Liver (tissue), 9 donors: Measurements from ENCODE around the gene GARIN5B. TPM values are rescaled to one million over a fixed set of nuclear protein-coding genes. Genes with fewer than 3 reads are reported as not detected.

Source experiments
- DNase-seq: peaks from one replicate; pipeline ENCODE4 v3.0.0-alpha.2; 2017; ENCODE audit warnings: low spot score
- H3K27ac ChIP-seq, 2 donors: one replicate each; pipeline ENCODE4 v1.7.0; 2013; ENCODE audit warnings: inconsistent platforms in 2 of 2, low read length in 2 of 2, control low read depth in 1 of 2, low read depth in 1 of 2, mild to moderate bottlenecking in 1 of 2
- H3K27me3 ChIP-seq, 4 donors: one replicate each; pipeline versions ENCODE4 v1.6.1 to v1.7.0; 2013; ENCODE audit warnings: low read length in 3 of 4, inconsistent platforms in 1 of 4, mild to moderate bottlenecking in 1 of 4, moderate library complexity in 1 of 4; ENCODE audit not compliant: control insufficient read depth in 4 of 4, insufficient read depth in 4 of 4
- H3K36me3 ChIP-seq, 4 donors: one replicate each; pipeline versions ENCODE4 v1.6.1 to v1.7.0; 2013; ENCODE audit warnings: low read length in 3 of 4, mild to moderate bottlenecking in 3 of 4, low read depth in 1 of 4, moderate library complexity in 1 of 4; ENCODE audit not compliant: control insufficient read depth in 4 of 4, insufficient read depth in 3 of 4
- H3K4me1 ChIP-seq, 4 donors: one replicate each; pipeline versions ENCODE4 v1.6.1 to v1.7.0; 2013; ENCODE audit warnings: low read length in 3 of 4, mild to moderate bottlenecking in 3 of 4, moderate library complexity in 1 of 4; ENCODE audit not compliant: control insufficient read depth in 4 of 4, insufficient read depth in 4 of 4
- H3K4me3 ChIP-seq, 3 donors: one replicate each; pipeline versions ENCODE4 v1.6.1 to v1.7.0; 2013; ENCODE audit warnings: low read length in 3 of 3, control low read depth in 1 of 3, low read depth in 1 of 3, mild to moderate bottlenecking in 1 of 3
- H3K9ac ChIP-seq, 2 donors: one replicate each; pipeline ENCODE4 v1.7.0; 2013; ENCODE audit warnings: low read length in 2 of 2, mild to moderate bottlenecking in 2 of 2, moderate library complexity in 2 of 2, control low read depth in 1 of 2, low read depth in 1 of 2
- H3K9me3 ChIP-seq, 4 donors: one replicate each; pipeline versions ENCODE4 v1.6.1 to v1.7.0; 2013; ENCODE audit warnings: low read length in 3 of 4; ENCODE audit not compliant: control insufficient read depth in 4 of 4
- EGR1 ChIP-seq, 2 donors: IDR thresholded peaks; 2 replicates each; pipeline ENCODE4 v1.6.1; 2016 to 2018; ENCODE audit warnings: antibody characterized with exemption in 2 of 2, low read depth in 2 of 2
- FOXA1 ChIP-seq: IDR thresholded peaks from 2 replicates; pipeline ENCODE4 v1.6.1; 2016; ENCODE audit warnings: antibody characterized with exemption
- GABPA ChIP-seq, 2 donors: IDR thresholded peaks in 1 of 2; conservative IDR thresholded peaks in 1 of 2; 2 replicates each; pipeline ENCODE4 v1.6.1; 2016; ENCODE audit warnings: antibody characterized with exemption in 2 of 2, mild to moderate bottlenecking in 1 of 2, moderate library complexity in 1 of 2
- JUND ChIP-seq, 2 donors: IDR thresholded peaks; 2 replicates each; pipeline ENCODE4 v1.6.1; 2016; ENCODE audit warnings: antibody characterized with exemption in 2 of 2
- NR2F2 ChIP-seq: IDR thresholded peaks from 2 replicates; pipeline ENCODE4 v1.6.1; 2016; ENCODE audit warnings: antibody characterized with exemption
- TAF1 ChIP-seq: conservative IDR thresholded peaks from 2 replicates; pipeline ENCODE4 v1.6.1; 2016; ENCODE audit warnings: antibody characterized with exemption, mild to moderate bottlenecking
- YY1 ChIP-seq: IDR thresholded peaks from 2 replicates; pipeline ENCODE4 v1.6.1; 2016; ENCODE audit warnings: antibody characterized with exemption, mild to moderate bottlenecking
- WGBS: extraction: QIAGEN DNeasy Blood & Tissue Kit; methylation state at CpG from one replicate; pipeline ENCODE4 v1.1.7; 2013; 5-methylcytosine and 5-hydroxymethylcytosine counted together
- polyA plus RNA-seq, 2 donors: library from polyadenylated mRNA; stranded (reverse) in 1 of 2; unstranded in 1 of 2; fragments of 200-250 nt in 1 of 2; fragments of >200 nt in 1 of 2; fragmentation: Nextera tagmentation in 1 of 2; extraction: Ambion mirVana in 1 of 2; gene quantifications; one replicate each; pipeline versions ENCODE4 v1.2.1 to v1.2.3, GENCODE V29; 2013 to 2015
- total RNA-seq, 2 donors: library from RNA; depleted of rRNA; stranded (reverse); fragments of >200 nt; gene quantifications; one replicate each; pipeline ENCODE4 v1.2.3, GENCODE V29; 2014
- TF ChIP-seq, protein P1 (sequence below): IDR thresholded peaks from 2 replicates; pipeline ENCODE4 v1.6.1; 2016; ENCODE audit warnings: antibody characterized with exemption
- donor health status: healthy.
- donor health status: healthy.
- donor health status: healthy.
- donor health status: healthy.
- donor health status: healthy.

Gene GARIN5B
- total and polyA plus RNA-seq, 4 donors: not detected

DNA sequence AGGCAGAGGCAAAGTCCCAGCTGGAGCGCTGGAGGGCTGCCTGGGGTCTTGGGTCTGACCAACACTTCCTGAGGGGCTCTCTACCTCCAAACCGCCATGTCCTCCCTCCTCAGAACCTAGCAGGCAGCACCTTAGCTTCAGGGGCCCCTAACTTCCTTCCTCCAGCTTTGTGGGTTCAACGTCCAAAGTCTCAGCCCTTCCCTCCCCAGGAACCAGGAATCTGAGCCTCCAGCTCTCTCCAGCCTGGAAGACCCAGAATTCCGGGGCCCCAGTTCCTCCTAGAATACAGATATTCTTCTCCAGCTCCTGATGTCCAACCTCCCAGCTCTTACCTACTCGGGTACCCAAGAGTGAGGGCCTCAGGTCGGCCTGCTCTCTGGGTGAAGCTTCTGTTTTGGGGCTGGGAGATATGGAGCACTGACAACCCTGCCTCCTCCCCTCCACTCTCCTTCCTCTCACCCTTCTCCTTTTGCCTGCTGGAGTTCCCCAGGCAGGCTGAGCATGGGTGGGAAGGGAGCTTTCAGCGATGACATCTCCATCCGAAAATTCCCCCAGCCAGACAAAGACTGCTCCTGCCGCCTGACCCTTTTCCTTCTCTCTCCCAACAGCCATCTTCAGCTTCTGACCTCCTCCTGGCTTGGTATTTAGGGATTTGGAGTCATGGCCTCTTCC is 41.5 kb downstream of the GARIN5B start:
- Histone ChIP-seq H3K36me3 (no peaks in the 10 kb centered on the region), H3K9me3 (no peaks in the 10 kb centered on the region), H3K4me3 (no peak overlapping the region), H3K27me3 (peaks cover 0 to 2% (median 0%) of the 10 kb centered on the region in 4 donors), H3K9ac (no peak overlapping the region), H3K27ac (no peak overlapping the region), H3K4me1 (no peaks in the 10 kb centered on the region)
- TF ChIP-seq, protein P1, sequence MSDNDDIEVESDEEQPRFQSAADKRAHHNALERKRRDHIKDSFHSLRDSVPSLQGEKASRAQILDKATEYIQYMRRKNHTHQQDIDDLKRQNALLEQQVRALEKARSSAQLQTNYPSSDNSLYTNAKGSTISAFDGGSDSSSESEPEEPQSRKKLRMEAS: no peak
- TF ChIP-seq GABPA (IDR thresholded peaks at IDR 0.05 in 1 of 2, conservative IDR thresholded peaks at IDR 0.05 in 1 of 2) (no peak), TAF1 (no peak), YY1 (no peak), FOXA1 (no peak)
- DNase-seq: no peak
- WGBS: 67% methylated on average over 9 of the region's 9 CpGs

DNA sequence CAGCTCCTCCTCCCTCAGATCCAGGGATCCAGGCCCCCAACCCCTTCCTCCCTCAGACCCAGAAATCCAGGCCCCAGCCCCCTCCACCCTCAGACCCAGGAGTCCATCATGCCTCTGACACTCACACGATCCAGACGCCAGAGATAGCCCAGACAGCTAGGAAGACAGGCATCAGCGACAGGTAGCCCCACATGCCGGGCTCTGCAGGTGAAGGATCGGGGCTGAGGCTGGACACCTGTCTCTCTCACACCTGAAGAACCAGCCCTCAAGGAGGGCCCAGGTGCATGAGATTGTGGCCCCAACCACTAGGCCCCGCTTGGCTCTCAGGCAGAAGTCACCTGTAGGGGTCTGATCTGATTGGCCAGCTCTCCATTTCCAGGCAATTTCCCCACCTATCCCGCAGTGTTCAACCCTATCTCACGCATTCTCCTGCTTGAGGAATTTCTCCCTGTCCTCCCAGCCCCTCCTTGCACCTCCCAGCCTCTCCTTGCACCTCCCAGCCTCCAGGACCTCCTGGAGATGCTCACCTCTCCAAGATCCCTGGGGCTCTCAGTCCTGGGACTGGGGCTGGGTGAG is 42.1 kb downstream of the GARIN5B start:
- TF ChIP-seq NR2F2: no peak
- TF ChIP-seq, protein P1: no peak
- H3K9ac ChIP-seq: no peak overlapping the region
- WGBS: 87% methylated on average over 8 of the region's 8 CpGs

DNA sequence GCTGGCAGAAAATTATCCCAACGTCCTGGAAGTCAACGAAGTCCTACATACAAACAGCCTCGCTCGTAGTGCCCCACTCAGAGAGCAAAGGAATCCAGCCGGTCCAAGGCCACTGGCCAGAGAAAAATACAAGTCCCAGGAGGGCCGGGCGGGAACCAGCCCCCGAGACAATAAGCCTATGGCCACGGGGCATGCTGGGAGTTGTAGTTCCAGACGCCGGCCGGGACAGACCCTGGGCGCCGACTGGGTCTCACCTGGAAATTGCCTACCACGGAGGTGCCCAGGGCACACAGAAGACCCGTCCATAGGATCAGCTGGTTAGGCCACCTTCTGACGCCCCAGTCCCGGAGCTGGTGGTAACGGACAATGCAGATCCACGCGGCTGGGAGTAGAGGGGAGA is 43.3 kb downstream of the GARIN5B start:
- WGBS: 25% methylated on average over 21 of the region's 21 CpGs
- peak; percentile 60 for DNase-seq
- H3K27me3 ChIP-seq: peaks cover 0 to 2% (median 0%) of the 10 kb centered on the region in 4 donors
- no peaks in the 10 kb centered on the region for H3K36me3 ChIP-seq
- H3K27ac ChIP-seq: no peak overlapping the region
- no peaks in the 10 kb centered on the region for H3K4me1 ChIP-seq
- peaks cover 0 to 4% (median 1%) of the 10 kb centered on the region in 4 donors for H3K9me3 ChIP-seq
- no peak for TF ChIP-seq EGR1 (IDR thresholded peaks at IDR 0.05; ENCODE audit: low read depth in 2 of 2)
- no peak overlapping the region for H3K4me3 ChIP-seq
- H3K9ac ChIP-seq: no peak overlapping the region

More for the DNA sequence above, 42.1 kb downstream of the GARIN5B start:
- no peak for DNase-seq
- Histone ChIP-seq H3K27me3 (peaks cover 0 to 2% (median 0%) of the 10 kb centered on the region in 4 donors), H3K4me3 (no peak overlapping the region), H3K4me1 (no peaks in the 10 kb centered on the region), H3K27ac (no peak overlapping the region), H3K9me3 (peaks cover 0 to 4% (median 1%) of the 10 kb centered on the region in 4 donors), H3K36me3 (no peaks in the 10 kb centered on the region)

DNA sequence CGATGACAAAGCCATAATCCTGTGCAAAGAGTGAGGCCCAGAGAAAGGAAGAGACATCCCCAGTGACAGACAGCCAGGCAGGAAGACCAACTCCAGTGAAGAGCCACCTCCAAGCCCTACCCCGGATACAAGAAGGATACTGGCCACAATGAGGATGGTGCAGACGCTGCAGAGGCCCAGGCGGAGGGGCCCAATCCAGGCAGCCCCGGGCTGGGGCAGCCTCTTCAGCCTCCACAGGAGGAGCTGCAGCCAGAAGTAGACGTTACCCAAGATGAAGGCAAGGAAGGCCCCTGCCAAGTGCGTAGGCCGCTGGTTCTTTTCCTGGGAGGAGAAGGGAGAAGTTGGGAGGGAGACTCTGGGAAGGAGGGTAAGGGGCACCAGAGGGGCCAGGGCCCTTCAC is 46.4 kb downstream of the GARIN5B start:
- no peak for DNase-seq
- no peak overlapping the region for H3K27ac ChIP-seq
- H3K36me3 ChIP-seq: no peaks in the 10 kb centered on the region
- H3K4me3 ChIP-seq: no peak overlapping the region
- H3K9ac ChIP-seq: no peak overlapping the region
- 84% methylated on average over 8 of the region's 8 CpGs for WGBS
- H3K9me3 ChIP-seq: peaks cover 0 to 4% (median 1%) of the 10 kb centered on the region in 4 donors
- peaks cover 0 to 2% (median under 1%) of the 10 kb centered on the region in 4 donors for H3K27me3 ChIP-seq
- no peaks in the 10 kb centered on the region for H3K4me1 ChIP-seq
- TF ChIP-seq, protein P1: no peak
- TF ChIP-seq JUND (IDR thresholded peaks at IDR 0.05) (no peak), TAF1 (no peak)
